Stimulated activated CD4-positive, alpha-beta T cell treated with anti-CD3 and anti-CD28 coated beads, Interleukin-2, amount 100 ng/mL, for 4 hours (primary cell): ENCODE results near the gene SKIC8.

Experiments used
- DNase-seq: peaks from one replicate; pipeline ENCODE4 v3.0.0-alpha.2; 2020; ENCODE audit warnings: low read depth

Gene SKIC8

DNA sequence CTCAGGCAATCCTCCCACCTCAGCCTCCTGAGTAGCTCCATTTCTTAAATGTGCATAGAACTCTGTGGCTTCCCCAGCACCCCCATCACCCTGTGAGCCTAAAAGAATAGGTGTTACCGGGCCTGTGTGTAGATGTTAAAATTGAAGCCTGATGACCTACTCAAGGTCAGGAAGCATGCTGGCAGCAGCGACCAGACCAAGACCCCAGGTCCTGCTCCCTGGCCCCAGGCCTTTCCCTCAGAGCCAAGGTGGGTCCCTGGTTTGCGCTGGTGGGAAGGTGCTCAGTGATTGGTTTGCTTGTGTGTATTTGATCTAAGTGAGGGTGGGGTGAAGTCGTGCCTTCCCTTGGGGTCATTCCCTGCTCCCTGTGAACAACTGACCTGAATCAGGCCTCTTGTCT is 22.4 kb upstream of the SKIC8 start:
- DNase-seq: no peak

DNA sequence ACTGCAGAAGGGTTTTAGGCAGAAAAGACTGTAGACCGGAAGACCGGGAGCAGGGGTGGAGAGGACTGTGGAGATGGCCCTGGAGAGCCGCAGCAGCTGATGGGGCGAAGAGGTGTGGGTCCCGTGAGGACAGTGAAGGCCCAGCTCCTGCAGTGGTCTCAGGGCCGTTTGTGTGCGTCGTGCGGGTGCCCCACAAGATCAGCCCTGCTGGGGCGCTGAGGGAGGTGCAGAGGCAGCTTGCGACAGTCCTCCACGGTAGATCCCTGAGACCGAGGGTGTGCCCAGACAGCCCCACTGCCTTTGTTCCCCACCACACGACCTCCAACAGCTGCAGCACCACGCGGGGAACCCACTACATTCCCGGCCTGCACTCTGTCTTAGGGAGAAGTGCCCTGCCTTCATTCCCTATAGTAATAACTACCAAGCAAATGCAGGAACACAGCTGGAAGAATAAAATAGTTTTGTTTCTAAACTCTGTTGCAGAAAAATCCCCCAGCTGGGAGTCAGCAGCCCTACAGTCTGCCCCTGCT is 21.7 kb upstream of the SKIC8 start:
- DNase-seq: no peak

DNA sequence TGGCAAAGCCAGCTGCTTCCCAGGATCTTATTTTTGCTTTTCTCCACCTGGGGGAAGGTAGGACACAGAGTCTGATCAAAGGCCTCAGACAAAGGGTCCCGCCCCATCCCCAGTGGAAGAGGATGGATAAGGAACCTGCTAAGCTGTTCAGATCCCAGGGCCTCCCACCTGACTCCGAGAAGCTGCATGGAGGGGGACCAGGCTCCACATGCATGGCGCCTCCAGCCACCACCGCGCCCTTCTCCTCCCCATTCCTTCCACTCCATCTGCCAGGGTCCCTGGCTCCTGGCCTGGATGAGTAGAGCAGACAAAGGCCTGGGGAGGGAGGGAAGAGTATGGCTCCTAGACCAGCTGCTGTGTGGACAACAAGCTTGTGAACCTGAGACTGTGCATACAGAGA is 20.8 kb upstream of the SKIC8 start:
- no peak for DNase-seq

DNA sequence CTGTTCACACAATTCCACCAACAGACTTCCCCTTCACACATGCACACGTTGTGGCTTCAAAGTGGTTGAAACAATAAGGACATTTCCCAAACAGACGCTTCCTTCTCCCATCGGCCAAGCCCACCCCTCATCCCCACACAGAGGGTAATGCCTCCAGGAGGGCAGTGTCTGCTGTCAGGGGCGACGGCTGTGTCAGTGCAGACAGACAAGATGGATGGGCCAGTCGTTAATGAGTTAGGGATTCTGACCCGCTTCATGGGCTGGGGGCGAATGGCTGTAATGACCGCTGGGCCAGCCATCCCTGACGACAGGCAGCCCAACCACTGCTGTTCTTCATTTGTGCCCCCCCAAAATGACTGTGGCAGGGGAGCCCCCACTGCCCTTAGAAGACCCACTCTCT is 20.2 kb upstream of the SKIC8 start:
- no peak for DNase-seq

DNA sequence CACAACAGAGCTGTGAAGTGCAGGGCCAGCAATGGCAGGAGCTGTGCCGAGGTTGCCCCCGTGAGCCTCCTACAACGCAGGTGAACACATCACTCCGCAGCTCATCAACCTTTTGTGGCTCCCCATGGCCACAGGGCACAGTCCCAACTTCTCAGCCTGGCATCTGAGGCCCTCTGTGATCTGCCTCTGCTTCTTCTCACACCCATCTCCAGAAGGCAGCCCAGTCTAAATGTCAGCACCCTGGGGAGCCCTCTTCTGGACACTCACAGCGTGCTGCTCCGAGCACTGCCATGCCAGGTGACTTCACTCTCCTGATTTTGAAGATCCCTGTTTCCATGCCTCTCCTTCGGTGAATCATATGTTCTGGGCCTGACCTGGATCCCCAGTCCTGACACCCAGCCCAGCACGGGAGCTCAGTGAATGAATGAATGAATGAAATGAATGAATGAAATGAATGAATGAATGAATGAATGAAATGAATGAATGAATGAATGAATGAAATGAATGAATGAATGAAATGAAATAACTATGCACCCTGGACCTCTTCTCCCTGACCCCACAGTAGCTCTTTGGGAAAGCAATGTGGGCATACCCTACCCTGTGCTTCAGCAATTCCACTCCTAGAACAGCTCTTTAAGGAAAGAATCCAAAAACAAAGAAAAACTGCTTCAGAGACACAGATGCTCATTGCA is 17.9 kb upstream of the SKIC8 start:
- no peak for DNase-seq

DNA sequence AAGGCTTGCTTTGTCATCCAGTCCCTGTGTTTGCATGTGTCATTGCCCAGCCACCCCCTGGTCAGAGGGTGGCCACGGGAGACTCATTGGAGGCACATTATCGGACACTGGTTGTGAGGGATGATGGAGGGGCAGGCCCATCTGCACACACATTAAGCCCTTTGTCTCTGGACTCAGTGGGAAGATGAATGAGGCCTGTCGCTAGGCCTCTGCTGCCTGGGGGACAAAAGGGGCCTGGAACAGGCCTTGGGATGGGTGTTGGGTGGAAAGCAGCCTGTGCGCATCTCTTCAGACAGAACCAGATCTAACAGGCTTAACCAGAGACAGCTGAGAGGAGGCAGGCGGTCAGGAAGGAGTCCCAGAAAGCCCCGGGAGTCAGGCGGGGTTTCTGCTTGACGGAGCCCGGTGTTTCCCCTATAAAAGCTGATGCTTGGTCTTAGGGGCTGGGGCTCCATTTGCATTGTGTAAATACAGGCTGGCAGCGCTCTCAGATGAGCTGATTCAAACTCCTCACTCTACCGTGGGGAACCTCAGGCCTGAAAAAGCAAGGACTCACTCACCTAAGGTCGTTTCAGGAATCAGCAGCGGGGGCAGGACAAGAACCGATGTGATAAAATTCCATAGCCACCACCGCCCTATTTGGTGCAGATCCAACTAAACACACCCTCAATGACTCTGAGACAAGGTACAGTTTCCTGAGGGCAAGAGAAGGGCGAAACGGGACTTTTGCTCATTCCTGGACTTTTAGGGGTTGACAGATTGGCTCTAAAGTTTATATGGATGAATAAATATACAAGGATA is 17.1 kb upstream of the SKIC8 start:
- DNase-seq: no peak

DNA sequence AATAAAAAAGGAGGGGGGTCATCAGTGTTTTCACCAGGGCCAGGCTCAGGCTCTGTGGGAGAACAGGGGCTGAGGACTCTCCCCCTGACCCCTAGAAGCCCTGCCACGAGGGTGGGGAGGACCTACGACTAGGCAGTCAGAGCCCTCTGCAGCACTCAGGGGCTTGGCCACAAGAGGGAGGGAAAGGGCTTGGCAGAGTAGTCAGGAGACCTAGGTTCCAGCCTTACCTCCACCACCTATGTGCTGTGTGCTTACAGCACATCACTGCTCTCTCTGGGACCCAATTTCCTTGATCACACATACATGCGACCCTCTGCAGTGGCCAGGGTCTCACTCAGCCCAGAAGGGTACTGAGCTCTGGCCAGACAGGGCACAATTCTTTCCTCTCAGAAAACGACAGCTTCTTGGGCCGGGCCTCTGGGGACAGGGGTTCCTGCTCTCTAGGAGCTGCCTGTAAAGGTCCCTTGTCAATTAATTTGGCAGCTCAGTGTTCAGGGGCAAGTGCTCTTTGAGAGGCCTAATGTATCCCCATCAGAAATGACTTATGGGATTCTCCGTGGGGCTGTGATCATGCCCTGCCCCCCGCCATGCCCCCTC is 16.4 kb upstream of the SKIC8 start:
- DNase-seq: no peak

DNA sequence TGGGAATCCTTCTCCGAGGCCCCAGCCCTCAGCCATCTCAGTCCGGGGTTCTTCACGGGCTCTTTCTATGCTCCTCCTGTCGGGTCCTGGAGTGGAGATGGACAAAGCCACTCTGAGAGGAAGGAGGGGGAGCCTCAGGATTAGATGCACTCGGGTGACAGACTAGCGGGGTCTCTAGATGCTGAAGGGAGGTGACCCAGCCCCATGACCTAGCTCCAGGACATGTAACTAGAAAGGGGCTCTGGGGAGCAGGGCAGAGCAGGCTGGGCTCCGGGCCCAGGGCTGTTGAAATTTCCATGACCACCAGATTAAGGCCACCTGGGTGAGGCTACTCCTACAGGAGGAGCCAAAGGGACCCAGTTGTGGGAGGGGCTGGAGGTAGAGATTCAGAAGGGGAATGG is 14.8 kb upstream of the SKIC8 start:
- DNase-seq: no peak

DNA sequence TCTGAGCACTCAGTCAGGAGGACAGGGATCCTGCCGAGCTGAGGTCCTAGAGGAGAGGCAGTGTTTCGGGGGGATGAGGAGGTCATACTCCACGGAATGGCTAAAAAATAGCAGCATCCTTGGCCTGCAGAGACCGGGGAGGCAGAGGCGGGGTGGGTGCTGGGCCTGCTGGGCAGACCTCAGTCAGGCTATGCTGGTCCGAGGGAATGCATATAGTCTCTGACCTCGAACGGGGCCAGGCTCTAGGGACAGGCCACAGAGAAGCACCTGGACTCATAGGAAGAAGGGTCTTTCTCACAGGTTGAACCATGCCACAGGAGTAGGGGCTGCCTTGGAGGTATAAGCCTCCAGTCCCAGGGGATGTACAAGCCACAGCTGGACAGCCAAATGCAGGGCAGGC is 14.0 kb upstream of the SKIC8 start:
- DNase-seq: no peak

DNA sequence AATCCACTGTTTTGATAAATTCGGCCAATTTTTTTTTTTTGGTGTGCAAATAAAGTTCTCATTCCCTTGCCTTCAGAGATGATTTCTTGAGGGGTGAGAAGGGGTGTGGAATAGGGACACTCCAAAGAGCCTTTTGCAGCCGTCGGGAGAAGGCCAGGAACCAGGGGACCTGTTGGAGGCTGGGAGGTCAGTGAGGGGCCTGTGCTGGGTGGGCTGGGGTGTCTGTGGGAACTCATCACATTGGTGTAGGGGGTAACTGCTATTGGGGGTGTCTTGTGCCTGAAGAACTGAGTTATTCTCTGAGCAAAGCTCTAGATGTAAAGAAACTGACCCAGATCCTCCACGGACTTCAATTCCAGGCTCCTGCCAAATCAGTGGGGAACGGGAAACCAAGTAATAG is 13.5 kb upstream of the SKIC8 start:
- DNase-seq: no peak

DNA sequence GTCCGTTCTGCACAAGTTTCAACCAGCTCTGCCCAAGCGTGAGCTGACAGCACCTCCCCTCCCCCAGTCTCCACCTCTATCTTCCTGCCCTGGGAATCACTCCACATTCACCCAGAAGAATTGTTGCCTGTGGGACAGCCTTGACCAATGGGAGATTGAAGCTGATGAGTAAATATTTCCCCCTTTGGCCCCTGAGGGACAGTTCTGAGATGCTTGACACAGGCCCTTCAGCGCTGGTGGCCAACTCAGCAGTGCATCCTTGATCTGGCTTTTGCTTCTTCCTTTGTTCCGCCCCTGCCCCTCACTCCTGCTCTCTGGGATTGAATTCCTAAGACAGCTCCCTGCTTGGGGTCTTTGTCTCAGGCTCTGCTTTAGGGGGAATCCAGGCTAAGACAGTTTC is 13.1 kb upstream of the SKIC8 start:
- DNase-seq: no peak

DNA sequence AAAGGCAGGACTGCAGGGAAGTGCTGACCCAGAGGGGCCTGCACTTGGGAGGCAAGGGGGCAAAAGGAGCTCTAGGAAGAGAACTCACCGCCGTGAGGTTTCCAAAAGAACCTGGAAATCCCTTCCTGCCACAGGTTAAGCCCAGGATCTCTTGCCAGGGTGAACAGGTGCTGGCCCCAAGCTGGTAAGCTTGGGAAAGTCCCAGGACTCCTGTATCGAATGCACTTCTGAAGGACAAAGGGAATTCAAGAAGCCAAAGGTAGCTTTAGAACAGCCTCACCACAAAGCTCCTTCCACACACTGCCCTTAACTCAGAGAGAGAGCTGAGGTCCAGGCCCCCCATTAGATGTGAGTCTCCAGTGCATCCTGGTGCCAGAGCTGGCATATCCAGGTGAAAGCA is 11.9 kb upstream of the SKIC8 start:
- DNase-seq: no peak

DNA sequence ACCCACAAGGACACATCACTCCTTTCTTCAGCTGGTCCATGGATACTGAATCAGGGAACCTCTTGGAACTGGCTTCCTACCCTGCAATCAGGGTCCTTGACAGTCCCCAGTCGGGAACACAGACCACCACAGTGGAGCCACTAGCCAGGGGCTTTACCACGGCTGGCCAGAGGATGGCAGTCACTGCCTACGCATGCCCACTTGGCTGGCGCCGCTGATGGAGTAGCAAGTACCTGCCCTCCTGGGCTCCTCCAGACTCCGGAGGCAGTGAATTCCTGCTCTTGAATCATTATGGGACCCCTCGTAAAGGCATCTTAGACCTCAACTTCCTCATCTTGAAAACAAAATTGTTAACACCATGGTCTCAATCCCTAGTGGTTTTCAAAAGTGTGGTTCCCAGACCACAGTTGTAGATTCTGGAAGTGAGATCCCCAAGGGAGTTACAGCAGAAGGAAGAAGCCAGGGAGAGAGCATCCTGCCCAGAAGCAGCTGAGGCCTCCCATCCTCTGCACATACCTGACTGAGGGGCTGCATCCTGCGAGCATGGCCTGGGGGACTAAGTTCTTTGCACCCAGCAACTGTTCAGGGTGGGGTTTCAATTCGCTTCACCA is 9.1 kb upstream of the SKIC8 start:
- peak; percentile 9 for DNase-seq

DNA sequence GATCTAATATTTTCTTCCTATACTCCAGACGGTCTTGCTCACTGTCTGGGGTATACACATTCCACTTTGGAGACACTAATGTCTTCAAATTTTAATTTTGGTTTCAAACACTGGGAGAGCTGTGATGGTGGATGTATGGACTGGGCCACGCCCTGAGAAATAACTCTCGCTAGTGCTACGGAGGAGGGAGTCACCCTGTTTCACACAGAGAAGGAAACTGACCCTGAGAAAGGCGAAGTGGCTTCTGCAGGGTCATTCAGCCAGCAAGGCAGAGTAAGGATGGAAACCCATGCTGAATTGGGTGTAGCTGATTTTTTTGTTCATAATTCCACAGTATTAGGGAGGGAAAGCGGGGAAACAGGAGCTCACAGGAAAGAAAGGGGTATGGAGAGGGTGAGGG is 8.6 kb upstream of the SKIC8 start:
- no peak for DNase-seq

DNA sequence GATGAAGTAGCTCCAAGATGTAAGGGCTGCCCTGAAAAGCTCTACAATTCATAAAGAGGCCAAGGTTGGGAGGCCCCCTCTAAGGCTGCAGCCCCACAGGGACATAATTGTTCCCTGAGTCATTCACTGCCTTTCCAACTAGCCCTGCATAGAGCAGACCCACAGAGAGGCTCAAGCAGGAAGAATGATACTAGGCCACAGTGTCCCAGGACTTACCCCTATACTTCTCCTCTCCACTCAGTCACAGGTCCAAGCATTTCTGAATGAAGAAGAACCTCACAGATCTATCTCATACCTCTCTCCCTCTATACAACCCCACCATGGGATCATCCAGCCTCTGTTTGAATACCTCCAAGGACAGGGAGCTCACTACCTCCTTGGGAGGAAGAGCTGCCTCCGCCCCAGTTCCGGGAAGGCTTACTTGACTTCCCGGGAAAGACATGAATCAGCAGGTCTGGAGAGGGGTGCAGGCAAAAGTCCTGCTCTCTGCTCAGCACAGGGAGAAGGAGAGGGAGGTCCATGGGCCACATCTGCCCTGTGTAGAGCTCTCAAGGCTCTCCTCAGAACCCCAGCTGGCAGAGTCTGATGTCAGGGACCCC is 6.9 kb upstream of the SKIC8 start:
- no peak for DNase-seq

DNA sequence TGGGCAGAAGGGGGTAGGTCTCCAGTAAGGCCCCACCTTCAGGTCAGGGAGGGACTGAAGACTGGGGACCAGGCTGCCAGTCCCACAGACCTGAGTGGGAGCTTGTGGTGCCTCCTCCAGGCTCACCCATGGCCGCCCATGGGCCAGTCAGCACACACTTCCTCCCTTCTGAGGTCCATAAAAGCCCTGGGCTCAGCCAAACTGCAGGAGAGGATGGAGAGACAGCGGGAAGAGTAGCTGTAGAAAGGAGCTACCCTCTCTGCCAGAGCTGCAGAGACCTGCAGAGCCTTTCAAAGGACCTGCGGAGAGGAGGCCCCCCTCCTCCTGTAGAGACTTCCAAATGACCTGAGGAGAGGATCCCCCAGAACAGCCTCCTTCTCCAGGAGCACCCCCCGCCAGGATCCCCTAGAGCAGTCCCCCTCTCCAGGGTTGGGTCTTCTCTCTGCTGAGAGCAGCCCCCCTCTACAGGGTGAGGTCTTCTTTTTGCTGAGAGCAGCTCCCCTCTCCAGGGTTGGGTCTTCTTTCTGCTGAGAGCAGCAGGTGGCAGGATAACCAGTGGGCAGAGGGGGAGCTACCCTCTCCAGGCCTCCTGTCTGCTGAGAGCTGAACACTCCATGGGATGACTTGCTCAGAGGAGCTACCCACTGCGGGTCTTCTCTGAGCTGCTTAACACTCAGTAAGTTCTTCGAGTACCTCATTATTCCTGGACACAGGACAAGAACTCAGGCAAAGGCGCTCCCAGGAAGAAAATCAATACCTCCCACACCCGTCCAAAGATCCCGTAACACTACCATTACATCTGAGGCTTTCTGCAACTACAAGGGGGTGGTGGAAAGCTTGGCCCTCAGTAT is 5.0 kb upstream of the SKIC8 start:
- DNase-seq: no peak

DNA sequence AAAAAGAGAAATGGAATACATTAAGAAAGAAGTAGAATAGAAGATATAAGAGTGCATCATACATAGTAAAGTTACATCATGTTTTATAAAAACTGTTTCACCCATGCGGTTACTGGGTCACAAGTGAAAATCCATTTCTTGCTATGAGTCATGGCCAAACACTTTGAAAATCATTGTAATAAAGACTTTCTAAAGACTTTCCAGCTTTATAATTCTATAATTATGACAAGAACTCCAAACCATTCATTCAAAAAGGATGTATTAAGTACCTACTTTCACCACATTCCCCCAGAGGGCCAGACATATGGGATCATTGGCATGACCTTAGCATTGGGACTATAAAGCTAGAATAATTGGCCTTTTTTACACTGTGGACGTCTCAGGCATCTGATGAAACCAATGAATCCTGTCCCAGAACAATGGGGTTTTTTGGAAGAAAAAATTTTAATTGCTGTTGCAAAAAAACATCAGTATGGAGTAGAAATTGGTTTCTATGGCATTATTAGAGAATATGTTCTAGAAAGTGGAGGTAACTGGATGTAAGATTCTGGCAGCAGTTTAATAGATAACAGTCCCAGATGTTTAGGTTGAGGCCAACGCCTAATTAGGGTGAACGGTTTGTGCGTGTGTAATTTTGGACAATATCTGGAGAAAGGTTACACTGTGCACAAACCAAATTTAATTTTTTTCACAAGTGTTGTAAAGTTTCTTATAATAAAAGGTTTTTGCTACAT is 3.3 kb upstream of the SKIC8 start:
- DNase-seq: no peak

DNA sequence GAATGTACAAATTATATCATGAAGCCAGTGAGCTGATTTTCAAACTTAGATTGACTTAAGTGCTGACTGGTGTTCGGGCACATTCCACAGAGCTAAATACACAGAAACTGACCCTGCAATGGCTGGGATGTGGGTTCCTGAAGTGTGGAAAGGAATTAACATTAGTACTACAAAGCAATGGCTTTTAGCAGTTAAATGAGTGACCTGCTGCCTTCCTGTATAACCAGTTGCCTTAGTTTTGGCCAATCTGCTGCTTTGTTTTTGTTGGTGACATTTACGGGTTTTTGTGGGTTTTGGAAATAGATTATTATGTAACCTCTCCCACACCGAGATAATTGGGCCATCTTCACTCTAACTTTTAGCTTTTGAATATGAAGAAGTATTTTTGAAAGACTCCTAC is 2.4 kb upstream of the SKIC8 start:
- DNase-seq: no peak

DNA sequence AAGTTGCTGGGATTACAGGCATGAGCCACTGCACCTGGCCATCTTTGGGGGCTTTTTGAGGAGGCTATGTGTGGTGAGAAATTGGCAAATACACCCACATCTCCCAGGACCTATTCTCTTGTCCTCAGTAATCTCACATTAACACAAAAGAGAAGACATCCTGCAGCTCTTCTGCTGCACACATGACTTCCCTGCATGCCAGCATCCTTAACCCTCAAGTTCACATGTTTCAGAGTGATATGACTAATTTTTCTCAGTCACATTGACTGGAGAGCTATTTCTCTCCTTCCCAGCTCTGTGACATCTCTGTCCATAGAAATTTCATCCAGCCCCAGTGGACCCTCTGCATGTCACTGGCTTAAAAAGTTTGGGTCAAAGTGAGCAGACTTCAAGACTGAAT is 1.9 kb upstream of the SKIC8 start:
- no peak for DNase-seq

DNA sequence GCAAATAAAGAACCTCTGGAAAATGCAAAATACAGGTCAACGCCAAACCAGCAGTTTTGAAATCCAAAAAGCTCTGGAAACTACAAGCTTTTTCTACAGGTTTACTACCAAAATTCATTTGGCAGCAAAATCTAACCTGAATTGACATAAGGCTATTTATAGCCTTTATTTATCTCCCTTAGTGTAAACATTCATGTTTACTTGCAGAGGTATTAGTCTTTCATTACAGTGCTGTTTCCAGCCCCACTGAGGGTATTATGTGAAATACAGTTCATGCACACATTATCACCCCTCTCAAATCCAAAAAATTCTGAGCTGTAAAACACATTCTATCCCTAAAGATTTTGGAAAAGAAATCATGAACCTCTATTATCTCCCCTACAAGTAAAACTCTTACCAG is 7.2 kb downstream of the SKIC8 start:
- DNase-seq: no peak

DNA sequence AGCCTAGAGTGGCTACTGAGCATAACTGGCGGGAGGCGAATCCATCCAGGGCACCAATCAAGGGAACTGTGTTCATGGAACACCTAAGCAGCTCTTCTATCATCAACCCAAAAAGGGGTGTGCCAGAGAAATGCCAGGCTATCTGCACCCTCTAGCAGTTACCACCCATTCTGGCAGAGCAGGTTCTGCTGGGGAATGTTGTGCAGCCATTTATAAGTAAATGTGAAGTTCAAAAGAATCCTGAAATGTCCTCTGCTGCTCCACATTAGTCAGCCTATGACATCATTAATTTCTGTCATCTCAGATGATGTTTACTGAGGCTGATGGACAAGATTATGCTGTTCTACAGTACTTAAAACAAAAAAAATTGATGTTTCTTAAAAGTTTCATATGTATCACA is 7.7 kb downstream of the SKIC8 start:
- DNase-seq: no peak
